Measurements from ENCODE around the gene SNRPD3. TPM values are rescaled to one million over a fixed set of nuclear protein-coding genes. Genes with fewer than 3 reads are reported as not detected.
A peak's percentile ranks its signal among the peaks of the same experiment; 100 is the strongest.
"Not testable (repeated sequence)": the region's sequence is repeated elsewhere in the genome, so short reads cannot be mapped to it uniquely, and the experiment has no call there.

SNRPD3 gene
- total RNA-seq, 1 experiment from 2014 or later: 142 TPM

- in situ Hi-C loops (cut with HindIII; ENCODE audit: low pct_unique_long_range_greater_than_20kb, low sequenced_read_pairs): no loop called here
- no peak for DNase-seq (ENCODE audit: low read depth, low spot score)
These were observed 28.5 kb downstream of the SNRPD3 start for GRCh38 chr22:24584166-24584790.

GRCh38 chr22:24584871-24585411 is 29.1 kb downstream of the SNRPD3 start:
- in situ Hi-C loops (cut with HindIII; ENCODE audit: low pct_unique_long_range_greater_than_20kb, low sequenced_read_pairs): no loop called here
- DNase-seq (ENCODE audit: low read depth, low spot score): no peak

- in situ Hi-C loops (cut with HindIII; ENCODE audit: low pct_unique_long_range_greater_than_20kb, low sequenced_read_pairs): no loop called here
- no peak for DNase-seq (ENCODE audit: low read depth, low spot score)
These were observed 29.7 kb downstream of the SNRPD3 start for GRCh38 chr22:24585461-24585860.

GRCh38 chr22:24585927-24586546 is 30.2 kb downstream of the SNRPD3 start:
- DNase-seq (ENCODE audit: low read depth, low spot score): no peak
- in situ Hi-C loops (cut with HindIII; ENCODE audit: low pct_unique_long_range_greater_than_20kb, low sequenced_read_pairs): no loop called here

DNA sequence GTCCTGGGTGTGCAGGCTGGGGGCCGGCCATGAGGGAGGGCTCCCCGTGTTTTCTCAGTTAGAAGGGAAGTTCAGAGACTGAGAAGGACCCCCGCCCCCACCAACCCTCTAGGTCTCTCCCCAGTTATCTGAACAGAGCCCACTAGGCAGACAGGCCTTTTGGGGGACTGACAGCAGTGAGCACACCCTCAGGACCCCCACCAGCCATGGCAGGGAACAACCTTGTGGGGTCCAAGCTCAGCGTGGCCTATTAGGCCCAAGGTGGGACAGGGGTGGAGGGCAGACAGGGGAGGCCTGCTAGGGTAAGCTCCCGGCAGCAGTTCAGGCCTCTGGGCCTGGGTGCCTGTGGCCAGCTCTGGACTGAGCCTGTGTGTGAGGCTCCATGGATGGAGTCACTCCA is 31.5 kb downstream of the SNRPD3 start:
- in situ Hi-C loops (cut with HindIII; ENCODE audit: low pct_unique_long_range_greater_than_20kb, low sequenced_read_pairs): no loop called here
- no peak for DNase-seq (ENCODE audit: low read depth, low spot score)

GRCh38 chr22:24587948-24588347 is 32.1 kb downstream of the SNRPD3 start:
- in situ Hi-C loops (cut with HindIII; ENCODE audit: low pct_unique_long_range_greater_than_20kb, low sequenced_read_pairs): no loop called here
- no peak for DNase-seq (ENCODE audit: low read depth, low spot score)

DNA sequence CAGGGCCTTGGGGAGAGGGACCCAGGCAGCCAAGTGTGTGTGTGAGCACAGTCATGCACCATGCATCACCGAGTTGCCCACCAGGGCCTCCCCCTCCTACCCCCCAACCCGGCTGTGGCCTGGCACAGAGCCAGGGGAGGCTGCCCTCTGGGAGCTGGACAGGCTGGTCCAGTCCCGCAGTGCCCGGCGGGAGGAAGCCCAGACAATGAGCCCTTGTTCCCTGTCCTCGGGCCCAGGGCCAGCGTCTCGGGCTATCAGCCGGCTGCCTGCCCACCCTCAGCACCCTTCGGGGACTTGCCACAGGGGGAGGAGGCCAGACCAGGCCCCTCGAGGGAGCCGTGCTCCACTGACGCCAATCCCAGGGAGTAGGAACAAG is 32.6 kb downstream of the SNRPD3 start:
- in situ Hi-C loops (cut with HindIII; ENCODE audit: low pct_unique_long_range_greater_than_20kb, low sequenced_read_pairs): no loop called here
- peak; percentile 39 for DNase-seq (ENCODE audit: low read depth, low spot score)

- in situ Hi-C loops (cut with HindIII; ENCODE audit: low pct_unique_long_range_greater_than_20kb, low sequenced_read_pairs): no loop called here
- DNase-seq (ENCODE audit: low read depth, low spot score): no peak
These were observed 33.1 kb downstream of the SNRPD3 start for GRCh38 chr22:24588757-24589481.

GRCh38 chr22:24589518-24590030 is 33.8 kb downstream of the SNRPD3 start:
- no peak for DNase-seq (ENCODE audit: low read depth, low spot score)
- in situ Hi-C loops (cut with HindIII; ENCODE audit: low pct_unique_long_range_greater_than_20kb, low sequenced_read_pairs): no loop called here

DNA sequence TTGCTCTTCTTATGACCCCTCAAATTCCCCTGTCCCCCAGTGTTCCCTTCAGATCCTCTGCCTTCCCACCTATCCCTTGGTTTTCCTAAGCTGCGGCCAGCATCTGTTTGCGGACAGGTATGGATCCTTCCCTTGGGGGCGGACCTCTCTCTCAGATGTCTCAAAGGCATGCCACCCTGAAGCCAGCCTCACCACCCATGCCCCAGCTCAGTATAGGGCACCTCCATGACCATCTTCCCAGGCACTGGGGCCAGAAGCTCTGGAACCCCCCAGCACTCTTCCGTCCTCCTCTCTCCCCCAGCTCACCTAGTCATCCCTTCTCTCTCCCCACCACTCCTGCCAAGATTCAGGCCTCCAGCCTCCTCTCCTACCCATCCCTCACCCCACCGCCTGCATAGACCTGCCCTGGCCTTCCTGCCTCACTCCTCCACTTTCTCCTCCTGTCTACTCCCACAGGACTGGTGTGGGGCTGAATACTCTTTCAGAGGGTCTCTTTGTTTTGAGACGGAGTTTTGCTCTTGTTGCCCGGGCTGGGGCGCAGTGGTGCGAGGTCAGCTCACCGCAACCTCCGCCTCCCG is 34.9 kb downstream of the SNRPD3 start:
- in situ Hi-C loops (cut with HindIII; ENCODE audit: low pct_unique_long_range_greater_than_20kb, low sequenced_read_pairs): no loop called here
- no peak for DNase-seq (ENCODE audit: low read depth, low spot score)

GRCh38 chr22:24591286-24591830 is 35.6 kb downstream of the SNRPD3 start:
- DNase-seq (ENCODE audit: low read depth, low spot score): no peak
- in situ Hi-C loops (cut with HindIII; ENCODE audit: low pct_unique_long_range_greater_than_20kb, low sequenced_read_pairs): no loop called here

- in situ Hi-C loops (cut with HindIII; ENCODE audit: low pct_unique_long_range_greater_than_20kb, low sequenced_read_pairs): no loop called here
These were observed 36.5 kb downstream of the SNRPD3 start for GRCh38 chr22:24592058-24592850.

GRCh38 chr22:24592851-24593558 is 37.2 kb downstream of the SNRPD3 start, which contains the start of gene LRRC75B:
LRRC75B (minus strand) TSS chr22:24593073; CDS start chr22:24593039, 34 bp downstream.
- DNase-seq (ENCODE audit: low read depth, low spot score): peak; percentile 87
- in situ Hi-C loops (cut with HindIII; ENCODE audit: low pct_unique_long_range_greater_than_20kb, low sequenced_read_pairs): no loop called here

More at GRCh38 chr22:24592058-24592850, 36.5 kb downstream of the SNRPD3 start:
- DNase-seq (ENCODE audit: low read depth, low spot score): peak; percentile 38

GRCh38 chr22:24593559-24593835 is 37.7 kb downstream of the SNRPD3 start:
- DNase-seq (ENCODE audit: low read depth, low spot score); in situ Hi-C loops (cut with HindIII; ENCODE audit: low pct_unique_long_range_greater_than_20kb, low sequenced_read_pairs): not testable (repeated sequence)

GRCh38 chr22:24593836-24594568 is 38.2 kb downstream of the SNRPD3 start:
- DNase-seq (ENCODE audit: low read depth, low spot score): no peak
- in situ Hi-C loops (cut with HindIII; ENCODE audit: low pct_unique_long_range_greater_than_20kb, low sequenced_read_pairs): no loop called here

- in situ Hi-C loops (cut with HindIII; ENCODE audit: low pct_unique_long_range_greater_than_20kb, low sequenced_read_pairs): no loop called here
- no peak for DNase-seq (ENCODE audit: low read depth, low spot score)
These were observed 38.8 kb downstream of the SNRPD3 start for GRCh38 chr22:24594569-24595120.
